ENCODE data around the gene OR6X1.
"Not testable (repeated sequence)": the region's sequence is repeated elsewhere in the genome, so short reads cannot be mapped to it uniquely, and the experiment has no call there.

OR6X1 gene

GRCh38 chr11:123751781-123752180 lies 2.5 kb downstream of the OR6X1 start:
- DNase-seq, result no peak

- DNase-seq, result not testable (repeated sequence)
Observed at GRCh38 chr11:123748349-123748748, 6.0 kb downstream of the OR6X1 start.

GRCh38 chr11:123745764-123746451 lies 8.4 kb downstream of the OR6X1 start:
- no peak for DNase-seq

- no peak for DNase-seq
Observed at GRCh38 chr11:123742724-123743120, 11.6 kb downstream of the OR6X1 start.

GRCh38 chr11:123742031-123742723 lies 12.1 kb downstream of the OR6X1 start:
- no peak for DNase-seq

- peak; percentile 39 for DNase-seq
Observed at GRCh38 chr11:123741159-123742030, 12.9 kb downstream of the OR6X1 start, which contains the start of gene ZNF202. TSS of gene ZNF202 (minus strand) at chr11:123741660. CDS start at chr11:123730888, 10,772 bp downstream.

- no peak for DNase-seq
Observed at GRCh38 chr11:123740787-123741158, 13.5 kb downstream of the OR6X1 start.

- DNase-seq, result no peak
Observed at GRCh38 chr11:123738374-123738773, 15.9 kb downstream of the OR6X1 start.

GRCh38 chr11:123736769-123737168 lies 17.5 kb downstream of the OR6X1 start:
- DNase-seq, result no peak

GRCh38 chr11:123729602-123730001 lies 24.7 kb downstream of the OR6X1 start:
- DNase-seq, result no peak

GRCh38 chr11:123725995-123726655 lies 28.2 kb downstream of the OR6X1 start:
- no peak for DNase-seq

- DNase-seq, result no peak
Observed at GRCh38 chr11:123719452-123719851, 34.9 kb downstream of the OR6X1 start.

GRCh38 chr11:123718469-123718868 lies 35.8 kb downstream of the OR6X1 start:
- DNase-seq, result no peak

GRCh38 chr11:123718063-123718462 lies 36.3 kb downstream of the OR6X1 start:
- DNase-seq, result no peak

GRCh38 chr11:123712627-123713026 lies 41.7 kb downstream of the OR6X1 start:
- not testable (repeated sequence) for DNase-seq

GRCh38 chr11:123707606-123708205 lies 46.6 kb downstream of the OR6X1 start:
- peak; percentile 16 for DNase-seq

- no peak for DNase-seq
Observed at GRCh38 chr11:123707206-123707605, 47.1 kb downstream of the OR6X1 start.

- no peak for DNase-seq
Observed at GRCh38 chr11:123704341-123704740, 50.0 kb downstream of the OR6X1 start.
